GM21367 (cell line): Measurements from ENCODE around the gene SLC25A42.

ENCODE experiments used
- ATAC-seq: cut with Tn5 transposase; IDR thresholded peaks from one replicate; pipeline ENCODE4 v1.9.1; 2021; ENCODE audit not compliant: unreplicated experiment

The SLC25A42 gene

GRCh38 chr19:19050104-19050503 lies 13.7 kb upstream of the SLC25A42 start:
- no peak for ATAC-seq

DNA sequence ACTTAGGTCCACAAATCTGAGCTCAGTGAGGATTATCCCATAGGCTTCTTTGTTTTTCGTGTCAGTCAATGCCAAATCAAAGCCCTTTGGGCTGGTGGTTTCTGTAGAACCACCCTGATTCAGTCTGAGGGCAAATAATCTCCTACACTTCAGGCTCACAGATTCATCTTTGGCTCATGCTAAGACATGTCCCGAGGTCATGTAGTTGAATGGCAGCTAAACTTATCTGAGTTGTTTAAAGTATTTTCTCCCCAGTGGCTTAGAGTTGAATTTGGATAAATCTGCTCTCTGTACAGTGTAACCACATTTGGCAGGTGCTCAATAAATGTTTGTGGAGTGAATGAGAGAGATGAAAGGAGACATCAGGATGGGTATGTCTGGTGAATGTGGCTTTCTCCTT lies 13.1 kb upstream of the SLC25A42 start:
- ATAC-seq: no peak

DNA sequence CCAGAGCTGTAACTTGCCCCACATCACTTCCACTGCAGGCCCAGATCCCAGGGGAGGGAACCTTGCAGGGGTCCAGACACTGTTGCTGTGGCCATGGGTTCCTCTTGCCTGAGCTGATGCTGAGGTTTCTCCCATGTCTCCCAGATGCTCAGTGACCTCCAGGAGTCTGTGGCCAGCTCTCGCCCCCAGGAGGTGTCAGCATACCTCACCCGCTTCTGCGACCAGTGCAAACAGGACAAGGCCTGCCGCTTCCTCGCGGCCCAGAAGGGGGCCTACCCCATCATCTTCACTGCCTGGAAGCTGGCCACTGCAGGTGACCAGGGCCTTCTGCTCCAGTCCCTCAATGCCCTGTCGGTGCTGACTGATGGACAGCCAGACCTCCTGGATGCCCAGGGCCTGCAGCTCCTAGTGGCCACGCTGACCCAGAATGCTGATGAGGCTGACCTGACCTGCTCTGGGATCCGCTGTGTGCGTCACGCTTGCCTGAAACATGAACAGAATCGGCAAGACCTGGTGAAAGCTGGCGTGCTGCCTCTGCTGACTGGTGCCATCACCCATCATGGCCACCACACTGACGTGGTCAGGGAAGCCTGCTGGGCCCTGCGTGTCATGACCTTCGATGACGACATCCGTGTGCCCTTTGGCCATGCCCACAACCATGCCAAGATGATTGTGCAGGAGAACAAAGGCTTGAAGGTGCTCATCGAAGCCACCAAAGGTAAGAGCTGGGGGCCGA lies 12.1 kb upstream of the SLC25A42 start:
- ATAC-seq: no peak

GRCh38 chr19:19052921-19053320 lies 10.9 kb upstream of the SLC25A42 start:
- ATAC-seq: no peak

DNA sequence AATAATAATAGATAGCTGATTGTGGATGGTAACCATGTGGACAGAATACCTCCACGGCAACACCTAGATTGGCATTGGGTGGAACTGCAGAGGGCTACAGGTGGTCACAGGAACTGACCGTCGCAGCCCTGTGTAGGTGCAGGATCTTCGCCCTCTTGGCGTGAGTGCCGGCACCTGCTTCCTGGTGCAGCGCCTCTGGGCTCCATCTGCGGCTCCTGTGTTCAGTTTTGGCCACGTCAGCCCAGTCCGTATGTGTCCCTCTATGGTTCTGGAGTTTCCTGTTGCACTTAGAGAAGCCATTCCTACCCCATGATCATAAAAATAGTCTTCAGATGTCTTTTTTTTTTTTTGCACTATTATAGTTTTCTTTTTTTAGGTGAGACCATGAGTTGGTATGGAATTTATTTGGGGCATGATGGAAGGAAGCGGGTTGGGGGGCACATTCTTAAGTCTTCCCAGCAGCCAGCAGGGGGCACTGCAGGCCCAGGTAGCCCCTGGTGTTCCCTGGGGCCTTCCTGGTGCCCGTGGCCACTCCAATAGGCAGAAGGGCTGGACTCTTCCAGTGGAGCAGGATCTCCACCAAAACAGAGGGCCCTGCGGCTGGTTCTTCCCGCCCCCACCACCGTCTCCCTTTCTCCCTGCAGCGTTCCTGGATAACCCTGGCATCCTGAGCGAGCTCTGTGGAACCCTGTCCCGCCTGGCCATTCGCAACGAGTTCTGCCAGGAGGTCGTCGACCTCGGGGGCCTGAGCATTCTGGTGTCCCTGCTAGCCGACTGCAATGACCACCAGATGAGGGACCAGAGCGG lies 10.1 kb upstream of the SLC25A42 start:
- no peak for ATAC-seq

- ATAC-seq: no peak
Measured at GRCh38 chr19:19054315-19054938, 9.4 kb upstream of the SLC25A42 start.

DNA sequence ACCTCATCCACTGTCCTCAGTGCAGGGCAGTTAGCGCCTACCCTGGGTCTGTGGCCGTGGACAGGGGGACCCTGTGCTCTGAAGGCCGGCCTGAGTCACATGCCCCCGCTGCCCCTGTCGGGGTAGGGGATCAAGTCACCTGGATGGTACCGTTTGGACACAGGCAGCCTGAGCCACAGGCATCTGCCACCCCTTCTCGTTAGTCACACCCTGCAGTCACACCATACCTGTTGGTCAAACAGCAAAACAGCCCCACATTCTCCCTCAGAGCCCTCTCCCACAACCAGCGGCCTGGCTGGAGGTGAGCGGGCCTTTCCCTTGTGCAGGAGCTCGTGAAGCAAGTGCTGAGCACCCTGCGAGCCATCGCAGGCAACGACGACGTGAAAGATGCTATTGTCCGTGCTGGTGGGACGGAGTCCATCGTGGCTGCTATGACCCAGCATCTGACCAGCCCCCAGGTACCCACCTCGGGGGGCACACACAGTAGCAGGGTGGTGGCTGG lies 8.8 kb upstream of the SLC25A42 start:
- ATAC-seq: no peak

- ATAC-seq: no peak
Measured at GRCh38 chr19:19055701-19056100, 8.1 kb upstream of the SLC25A42 start.

GRCh38 chr19:19056636-19057275 lies 7.0 kb upstream of the SLC25A42 start:
- ATAC-seq: no peak

GRCh38 chr19:19057317-19057716 lies 6.5 kb upstream of the SLC25A42 start:
- ATAC-seq: no peak

GRCh38 chr19:19057720-19058119 lies 6.1 kb upstream of the SLC25A42 start:
- ATAC-seq: no peak

DNA sequence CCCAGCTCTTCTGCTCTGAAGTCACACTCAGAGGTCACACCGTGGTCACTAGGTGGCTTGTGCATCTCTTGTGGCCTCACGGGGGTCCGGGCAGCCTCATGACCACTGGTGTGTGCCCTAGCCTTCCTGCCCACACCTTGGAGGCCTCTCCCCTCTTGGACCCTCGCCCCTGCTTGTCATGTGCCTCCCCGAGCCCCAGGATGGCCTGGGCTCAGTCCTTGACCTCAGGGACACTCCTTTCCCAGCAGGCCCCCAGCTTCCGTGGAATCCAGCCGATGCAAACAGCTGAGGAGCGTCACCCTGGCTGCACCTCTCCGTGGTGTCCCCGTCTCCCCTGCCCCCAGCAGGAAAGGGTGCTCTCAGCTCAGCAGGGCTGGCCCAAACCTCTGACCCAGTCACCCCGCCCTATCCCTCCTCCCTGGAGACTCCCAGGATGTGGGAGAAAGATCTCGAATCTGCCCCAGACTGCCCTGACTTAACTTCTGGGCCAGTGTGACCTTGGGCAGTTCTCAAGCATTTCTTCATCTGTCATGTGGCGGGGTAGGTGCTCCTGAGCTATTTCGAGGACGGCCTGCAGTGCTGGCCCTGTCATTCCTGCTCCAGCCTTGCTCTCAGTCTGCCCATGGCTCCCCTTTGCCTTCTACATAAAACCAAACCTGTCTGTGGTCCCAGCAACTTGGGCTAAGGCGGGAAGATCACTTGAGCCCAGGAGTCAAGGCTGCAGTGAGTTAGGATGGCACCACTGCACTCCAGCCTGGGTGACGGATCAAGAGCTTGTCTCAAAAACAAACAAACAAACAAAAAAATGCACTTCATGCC lies 4.6 kb upstream of the SLC25A42 start:
- ATAC-seq: no peak

DNA sequence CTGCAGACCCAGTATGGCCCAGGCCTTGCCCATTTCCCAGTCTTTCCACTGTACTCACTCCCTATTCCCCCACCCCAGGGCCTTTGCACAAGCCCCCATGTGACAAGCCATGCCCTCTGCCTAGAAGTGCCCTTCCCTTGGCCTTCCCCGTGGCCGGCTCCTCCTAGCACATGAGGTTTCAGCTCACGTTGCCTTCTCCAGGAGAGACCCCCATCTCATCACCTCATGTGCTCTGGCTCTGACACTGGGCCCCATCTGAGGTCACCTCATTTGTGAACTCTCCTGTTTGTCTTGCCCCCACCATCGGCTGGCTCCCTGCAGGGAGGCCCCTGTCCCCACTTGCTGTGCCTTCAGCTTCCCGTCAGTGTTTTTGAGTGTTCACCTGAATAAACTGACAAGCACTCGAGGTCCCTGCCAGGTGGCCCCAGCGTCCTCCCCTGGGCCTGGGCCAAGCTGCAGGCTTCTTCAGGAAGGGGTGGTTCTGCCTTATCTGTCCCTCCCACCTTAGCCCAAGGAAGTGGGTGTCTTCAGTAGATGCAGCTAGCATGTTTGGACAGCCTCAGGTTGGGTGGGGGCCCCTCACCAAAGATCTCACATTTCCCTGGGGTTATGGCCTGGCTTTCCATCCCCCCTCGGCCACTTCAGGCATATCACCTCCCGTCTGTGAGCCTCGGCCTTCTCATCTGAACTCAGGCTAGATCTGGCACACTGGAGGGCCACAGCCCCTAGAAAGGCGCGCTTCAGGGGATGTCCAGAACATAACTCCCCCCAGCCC lies 3.8 kb upstream of the SLC25A42 start:
- no peak for ATAC-seq

GRCh38 chr19:19061506-19061905 lies 2.3 kb upstream of the SLC25A42 start:
- ATAC-seq: no peak

DNA sequence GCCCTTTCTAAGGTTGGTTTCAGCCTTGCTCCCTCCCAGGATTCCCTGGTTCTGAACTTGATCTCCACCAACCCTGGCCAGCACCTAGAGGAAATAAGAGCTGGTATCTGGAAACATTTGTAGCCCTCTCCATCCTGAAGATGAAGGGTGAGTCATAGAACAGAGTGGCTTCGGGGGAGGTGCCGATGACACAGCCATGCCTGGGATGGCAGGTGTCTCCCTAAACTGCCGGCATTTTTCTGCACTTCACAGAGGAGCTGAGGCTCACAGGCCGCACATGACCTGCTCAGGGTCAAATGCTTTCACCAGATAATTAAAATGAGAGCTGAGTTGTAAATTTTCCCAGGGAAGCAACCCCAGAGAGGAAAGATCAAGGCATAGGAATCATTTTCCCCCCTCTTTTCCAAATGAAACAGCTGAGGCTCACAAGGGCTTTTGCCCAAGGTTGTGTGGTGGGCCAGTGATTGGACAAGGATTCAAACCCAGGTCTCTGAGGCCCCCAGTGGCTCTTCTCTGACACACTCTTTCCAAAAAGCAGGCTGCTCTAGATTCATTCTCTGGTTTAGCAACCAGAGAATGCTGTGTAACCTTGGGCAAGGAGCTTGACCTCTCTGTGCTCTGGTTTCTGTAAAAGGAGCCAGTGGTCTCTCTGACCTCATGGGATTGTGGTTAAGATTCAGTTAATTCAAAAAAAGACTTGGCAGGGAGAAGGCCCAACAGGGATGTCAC lies 1.2 kb upstream of the SLC25A42 start:
- ATAC-seq: no peak

- peak; percentile 2 for ATAC-seq
Measured at GRCh38 chr19:19064098-19064722, 416 bp downstream of the SLC25A42 start.

GRCh38 chr19:19064811-19065745 lies 1.3 kb downstream of the SLC25A42 start:
- no peak for ATAC-seq
